Measurements from ENCODE around the gene TNFRSF14.

The TNFRSF14 gene

GRCh38 chr1:2553871-2554620, 2.1 kb upstream of the TNFRSF14 start:
- no peak for DNase-seq (ENCODE audit: low read depth)

GRCh38 chr1:2554621-2555387, 1.4 kb upstream of the TNFRSF14 start:
- DNase-seq (ENCODE audit: low read depth) = peak; percentile 32

- DNase-seq (ENCODE audit: low read depth) = peak; percentile 57
Measured at GRCh38 chr1:2555634-2556276, 416 bp upstream of the TNFRSF14 start.

- DNase-seq (ENCODE audit: low read depth) = peak; percentile 23
Measured at GRCh38 chr1:2556678-2557481, 709 bp downstream of the TNFRSF14 start.

GRCh38 chr1:2557482-2558400, 1.6 kb downstream of the TNFRSF14 start:
- no peak for DNase-seq (ENCODE audit: low read depth)

GRCh38 chr1:2558420-2558819, 2.2 kb downstream of the TNFRSF14 start:
- no peak for DNase-seq (ENCODE audit: low read depth)

- DNase-seq (ENCODE audit: low read depth) = no peak
Measured at GRCh38 chr1:2558861-2559260, 2.7 kb downstream of the TNFRSF14 start.

- no peak for DNase-seq (ENCODE audit: low read depth)
Measured at GRCh38 chr1:2559509-2560298, 3.5 kb downstream of the TNFRSF14 start.

GRCh38 chr1:2560299-2561073, 4.3 kb downstream of the TNFRSF14 start:
- DNase-seq (ENCODE audit: low read depth) = no peak

- no peak for DNase-seq (ENCODE audit: low read depth)
Measured at GRCh38 chr1:2561446-2561845, 5.3 kb downstream of the TNFRSF14 start.

GRCh38 chr1:2561898-2562895, 6.0 kb downstream of the TNFRSF14 start:
- DNase-seq (ENCODE audit: low read depth) = no peak

- no peak for DNase-seq (ENCODE audit: low read depth)
Measured at GRCh38 chr1:2563205-2563604, 7.0 kb downstream of the TNFRSF14 start.

- DNase-seq (ENCODE audit: low read depth) = no peak
Measured at GRCh38 chr1:2564006-2564814, 8.0 kb downstream of the TNFRSF14 start.

- DNase-seq (ENCODE audit: low read depth) = no peak
Measured at GRCh38 chr1:2564815-2565374, 8.7 kb downstream of the TNFRSF14 start.

GRCh38 chr1:2566101-2567045, 10.2 kb downstream of the TNFRSF14 start:
- no peak for DNase-seq (ENCODE audit: low read depth)
